HepG2 (cell line): Measurements from ENCODE around the gene KIZ.

ENCODE experiments used
- EHMT2 ChIP-seq: fragments of 200-600 bp; sonication (generic); IDR thresholded peaks from 2 replicates; pipeline ENCODE4 v1.7.0; 2017; ENCODE audit warnings: antibody characterized with exemption, low read depth, low read length, borderline replicate concordance
- IKZF1 ChIP-seq: fragments of 450-650 bp; IDR thresholded peaks from 2 replicates; pipeline ENCODE4 v1.7.1; 2016
- MTF1 ChIP-seq: sonication (generic); formaldehyde crosslinking; IDR thresholded peaks from 2 replicates; pipeline ENCODE4 v1.5.0; 2020; ENCODE audit warnings: missing genetic modification reagents
- NONO ChIP-seq, 2 experiments: fragments of 450-650 bp in 1 of 2; sonication (generic) in 1 of 2; formaldehyde crosslinking in 1 of 2; IDR thresholded peaks in 1 of 2; conservative IDR thresholded peaks in 1 of 2; 2 replicates each; pipeline versions ENCODE4 v1.6.1 to v1.8.0; 2017 to 2022; ENCODE audit warnings: mild to moderate bottlenecking in 1 of 2, missing genetic modification reagents in 1 of 2, moderate library complexity in 1 of 2
- SOX6 ChIP-seq, 2 experiments: fragments of 450-650 bp in 1 of 2; sonication (generic) in 1 of 2; formaldehyde crosslinking in 1 of 2; IDR thresholded peaks; 2 replicates each; pipeline versions ENCODE4 v1.4.0 to v1.6.1; 2017 to 2020; ENCODE audit warnings: antibody characterized with exemption in 1 of 2, mild to moderate bottlenecking in 1 of 2, missing genetic modification reagents in 1 of 2
- TAF1 ChIP-seq: sonication (generic); formaldehyde crosslinking; IDR thresholded peaks from 2 replicates; pipeline ENCODE4 v1.4.0; 2020; ENCODE audit warnings: missing genetic modification reagents
- TP53 ChIP-seq: sonication (generic); formaldehyde crosslinking; conservative IDR thresholded peaks from 2 replicates; pipeline ENCODE4 v1.4.0; 2020; ENCODE audit warnings: missing genetic modification reagents
- TRIM24 ChIP-seq: sonication (generic); formaldehyde crosslinking; IDR thresholded peaks from 2 replicates; pipeline ENCODE4 v1.8.0; 2022; ENCODE audit warnings: mild to moderate bottlenecking, missing genetic modification reagents
- ZSCAN30 ChIP-seq: sonication (generic); formaldehyde crosslinking; IDR thresholded peaks from 2 replicates; pipeline ENCODE4 v1.5.0; 2020; ENCODE audit warnings: mild to moderate bottlenecking, missing genetic modification reagents
- TF ChIP-seq, protein P1 (sequence below): sonication (generic); formaldehyde crosslinking; IDR thresholded peaks from 2 replicates; pipeline ENCODE4 v1.5.0; 2020; ENCODE audit warnings: mild to moderate bottlenecking, missing genetic modification reagents, moderate library complexity
- TF ChIP-seq, protein P2 (sequence below), 2 experiments: IDR thresholded peaks; 2 replicates each; pipeline ENCODE4 v1.6.1; 2011 to 2012; ENCODE audit warnings: low read length in 2 of 2, borderline replicate concordance in 1 of 2, low read depth in 1 of 2, mild to moderate bottlenecking in 1 of 2, moderate library complexity in 1 of 2

DNA sequence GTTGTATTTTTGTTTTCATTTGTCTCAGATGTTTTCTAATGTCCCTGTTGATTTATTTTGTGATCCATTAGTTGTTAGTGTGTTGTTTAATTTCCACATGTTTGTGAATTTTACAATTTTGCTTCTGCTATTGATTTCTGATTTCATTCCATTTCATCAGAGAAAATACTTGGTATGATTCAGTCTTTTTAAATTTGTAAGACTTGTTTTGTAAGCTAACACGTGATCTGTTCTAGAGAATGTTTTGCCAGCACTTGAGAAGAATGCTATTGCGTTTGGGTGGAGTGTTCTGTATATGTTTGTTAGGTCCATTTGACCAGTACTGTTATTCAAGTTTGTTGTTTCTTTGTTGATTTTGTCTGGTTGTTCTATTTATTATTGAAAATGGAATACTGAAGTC is 53.9 kb downstream of the KIZ start:
- TF ChIP-seq ZSCAN30 = no peak
- no peak for TF ChIP-seq MTF1
- TF ChIP-seq TAF1 (CRISPR knock-in tag) = no peak
- TF ChIP-seq, protein P1, sequence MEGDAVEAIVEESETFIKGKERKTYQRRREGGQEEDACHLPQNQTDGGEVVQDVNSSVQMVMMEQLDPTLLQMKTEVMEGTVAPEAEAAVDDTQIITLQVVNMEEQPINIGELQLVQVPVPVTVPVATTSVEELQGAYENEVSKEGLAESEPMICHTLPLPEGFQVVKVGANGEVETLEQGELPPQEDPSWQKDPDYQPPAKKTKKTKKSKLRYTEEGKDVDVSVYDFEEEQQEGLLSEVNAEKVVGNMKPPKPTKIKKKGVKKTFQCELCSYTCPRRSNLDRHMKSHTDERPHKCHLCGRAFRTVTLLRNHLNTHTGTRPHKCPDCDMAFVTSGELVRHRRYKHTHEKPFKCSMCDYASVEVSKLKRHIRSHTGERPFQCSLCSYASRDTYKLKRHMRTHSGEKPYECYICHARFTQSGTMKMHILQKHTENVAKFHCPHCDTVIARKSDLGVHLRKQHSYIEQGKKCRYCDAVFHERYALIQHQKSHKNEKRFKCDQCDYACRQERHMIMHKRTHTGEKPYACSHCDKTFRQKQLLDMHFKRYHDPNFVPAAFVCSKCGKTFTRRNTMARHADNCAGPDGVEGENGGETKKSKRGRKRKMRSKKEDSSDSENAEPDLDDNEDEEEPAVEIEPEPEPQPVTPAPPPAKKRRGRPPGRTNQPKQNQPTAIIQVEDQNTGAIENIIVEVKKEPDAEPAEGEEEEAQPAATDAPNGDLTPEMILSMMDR (CRISPR knock-in tag) = no peak
- TF ChIP-seq NONO (IDR thresholded peaks at IDR 0.05) = no peak
- TF ChIP-seq NONO (CRISPR knock-in tag; conservative IDR thresholded peaks at IDR 0.05) = no peak
- TF ChIP-seq, protein P2, sequence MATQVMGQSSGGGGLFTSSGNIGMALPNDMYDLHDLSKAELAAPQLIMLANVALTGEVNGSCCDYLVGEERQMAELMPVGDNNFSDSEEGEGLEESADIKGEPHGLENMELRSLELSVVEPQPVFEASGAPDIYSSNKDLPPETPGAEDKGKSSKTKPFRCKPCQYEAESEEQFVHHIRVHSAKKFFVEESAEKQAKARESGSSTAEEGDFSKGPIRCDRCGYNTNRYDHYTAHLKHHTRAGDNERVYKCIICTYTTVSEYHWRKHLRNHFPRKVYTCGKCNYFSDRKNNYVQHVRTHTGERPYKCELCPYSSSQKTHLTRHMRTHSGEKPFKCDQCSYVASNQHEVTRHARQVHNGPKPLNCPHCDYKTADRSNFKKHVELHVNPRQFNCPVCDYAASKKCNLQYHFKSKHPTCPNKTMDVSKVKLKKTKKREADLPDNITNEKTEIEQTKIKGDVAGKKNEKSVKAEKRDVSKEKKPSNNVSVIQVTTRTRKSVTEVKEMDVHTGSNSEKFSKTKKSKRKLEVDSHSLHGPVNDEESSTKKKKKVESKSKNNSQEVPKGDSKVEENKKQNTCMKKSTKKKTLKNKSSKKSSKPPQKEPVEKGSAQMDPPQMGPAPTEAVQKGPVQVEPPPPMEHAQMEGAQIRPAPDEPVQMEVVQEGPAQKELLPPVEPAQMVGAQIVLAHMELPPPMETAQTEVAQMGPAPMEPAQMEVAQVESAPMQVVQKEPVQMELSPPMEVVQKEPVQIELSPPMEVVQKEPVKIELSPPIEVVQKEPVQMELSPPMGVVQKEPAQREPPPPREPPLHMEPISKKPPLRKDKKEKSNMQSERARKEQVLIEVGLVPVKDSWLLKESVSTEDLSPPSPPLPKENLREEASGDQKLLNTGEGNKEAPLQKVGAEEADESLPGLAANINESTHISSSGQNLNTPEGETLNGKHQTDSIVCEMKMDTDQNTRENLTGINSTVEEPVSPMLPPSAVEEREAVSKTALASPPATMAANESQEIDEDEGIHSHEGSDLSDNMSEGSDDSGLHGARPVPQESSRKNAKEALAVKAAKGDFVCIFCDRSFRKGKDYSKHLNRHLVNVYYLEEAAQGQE (IDR thresholded peaks at IDR 0.05; ENCODE audit: borderline replicate concordance in 1 of 2, low read depth in 1 of 2, low read length in 2 of 2) = no peak
- TF ChIP-seq EHMT2 = no peak
- no peak for TF ChIP-seq IKZF1
- no peak for TF ChIP-seq TRIM24
- TF ChIP-seq SOX6 (IDR thresholded peaks at IDR 0.05) = no peak
- no peak for TF ChIP-seq SOX6 (CRISPR knock-in tag; IDR thresholded peaks at IDR 0.05)
- TF ChIP-seq TP53 (CRISPR knock-in tag) = no peak
